Cerebellar cortex (tissue), 1 donor: ENCODE data around the gene RIIAD1.
"Not testable (repeated sequence)": the region's sequence is repeated elsewhere in the genome, so short reads cannot be mapped to it uniquely, and the experiment has no call there.

Experiments used
- DNase-seq: peaks from one replicate; pipeline ENCODE4 v3.0.0-alpha.2; 2015; ENCODE audit warnings: low spot score

The RIIAD1 gene

DNA sequence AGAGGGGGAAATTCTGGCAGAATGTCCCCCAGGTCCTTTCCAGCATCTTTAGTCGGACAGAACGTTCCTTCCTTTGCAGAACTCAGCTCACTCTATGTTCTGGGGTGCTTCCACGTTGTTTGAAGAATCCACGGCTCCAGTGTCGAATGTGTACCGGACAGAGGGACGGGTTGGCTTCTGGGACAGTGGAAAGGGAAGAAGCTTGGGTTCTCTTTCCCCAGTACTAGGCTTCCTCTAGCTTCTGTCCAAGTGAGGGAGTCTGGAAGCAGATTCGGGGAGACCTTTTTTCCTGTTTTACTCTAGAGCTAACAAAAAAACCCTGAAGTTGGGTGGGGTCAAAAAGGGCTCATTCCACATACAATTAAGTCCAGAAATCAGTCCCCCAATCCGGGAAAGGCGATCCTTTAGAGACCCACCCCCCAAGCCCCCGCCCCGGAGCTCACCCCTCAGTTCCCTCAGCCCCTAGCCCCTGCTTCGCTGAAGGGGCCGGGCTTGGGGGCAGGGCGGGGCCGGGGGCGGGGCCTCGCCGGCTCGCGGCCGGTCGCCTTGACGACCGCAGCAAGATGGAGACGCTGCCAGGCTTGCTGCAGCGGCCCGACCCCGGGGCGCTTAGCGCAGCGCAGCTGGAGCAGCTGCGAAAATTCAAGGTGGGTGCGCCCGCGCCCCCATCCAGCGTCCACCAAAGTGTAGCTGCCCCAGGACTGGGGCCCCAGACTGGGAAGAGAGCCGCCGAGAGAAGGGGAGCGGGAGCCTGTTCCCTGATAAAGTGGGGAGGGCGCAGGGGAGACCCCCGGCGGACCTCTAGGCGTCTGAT, at the start of gene RIIAD1:
TSS of gene RIIAD1 (plus strand) at position 549 of the 814 bp plus-strand sequence. CDS start at position 564, 15 bp downstream.
- DNase-seq, result peak; percentile 42

DNA sequence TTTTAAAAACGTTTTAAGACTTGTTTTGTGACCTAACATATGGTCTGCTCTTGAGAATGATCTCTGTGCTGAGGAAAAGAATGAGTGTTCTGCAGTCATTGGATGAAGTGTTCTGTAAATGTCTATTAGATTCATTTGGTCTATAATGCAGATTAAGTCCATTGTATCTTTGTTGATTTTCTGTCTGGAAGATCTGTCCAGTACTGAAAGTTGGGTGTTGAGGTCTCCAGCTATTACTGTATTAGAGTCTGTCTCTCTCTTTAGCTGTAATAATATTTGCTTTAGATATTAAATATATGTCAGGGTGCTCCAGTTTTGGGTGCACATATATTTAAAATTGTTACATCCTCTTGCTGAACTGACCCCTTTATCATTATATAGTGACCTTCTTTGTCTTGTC, 47.9 kb upstream of the RIIAD1 start:
- DNase-seq, result no peak

GRCh38 chr1:151680391-151680790, 40.9 kb upstream of the RIIAD1 start:
- no peak for DNase-seq

DNA sequence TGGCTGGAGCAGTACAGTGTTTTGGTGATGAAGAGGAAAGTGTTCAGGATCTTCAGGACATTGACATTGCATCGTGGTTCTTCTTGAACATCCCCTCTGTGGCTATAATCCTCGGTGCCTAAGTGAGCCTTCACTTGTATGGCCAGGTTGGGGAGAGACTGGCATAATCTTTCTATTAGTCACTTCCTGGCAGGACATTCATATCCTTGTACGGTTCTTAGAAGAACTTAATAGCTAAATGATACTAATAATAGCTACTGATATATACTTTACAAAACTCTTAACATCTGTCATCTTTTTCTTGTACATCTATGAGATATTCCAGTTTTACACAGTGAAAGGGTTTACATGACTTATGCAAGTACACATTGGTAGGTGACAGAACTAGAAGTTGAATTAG, 40.5 kb upstream of the RIIAD1 start:
- DNase-seq, result no peak

DNA sequence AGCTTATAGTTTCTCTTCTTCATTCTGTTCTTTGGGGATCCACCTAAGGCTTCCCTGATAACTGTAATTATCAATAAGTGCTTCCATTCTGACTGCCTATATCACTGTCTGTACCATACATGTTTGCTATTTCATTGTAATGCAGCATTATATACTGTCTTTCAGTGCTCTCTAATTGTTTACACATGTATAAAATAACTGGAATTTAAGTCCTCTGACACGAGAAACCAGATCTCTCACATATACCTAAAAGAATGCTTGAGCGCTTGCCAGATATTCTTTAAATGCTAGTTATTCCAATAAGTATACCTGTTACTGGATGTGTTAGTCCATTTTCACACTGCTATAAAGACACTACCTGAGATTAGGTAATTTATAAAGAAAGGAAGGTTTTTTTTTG, 39.4 kb upstream of the RIIAD1 start:
- no peak for DNase-seq

- not testable (repeated sequence) for DNase-seq
Observed at GRCh38 chr1:151682901-151683300, 38.4 kb upstream of the RIIAD1 start.

DNA sequence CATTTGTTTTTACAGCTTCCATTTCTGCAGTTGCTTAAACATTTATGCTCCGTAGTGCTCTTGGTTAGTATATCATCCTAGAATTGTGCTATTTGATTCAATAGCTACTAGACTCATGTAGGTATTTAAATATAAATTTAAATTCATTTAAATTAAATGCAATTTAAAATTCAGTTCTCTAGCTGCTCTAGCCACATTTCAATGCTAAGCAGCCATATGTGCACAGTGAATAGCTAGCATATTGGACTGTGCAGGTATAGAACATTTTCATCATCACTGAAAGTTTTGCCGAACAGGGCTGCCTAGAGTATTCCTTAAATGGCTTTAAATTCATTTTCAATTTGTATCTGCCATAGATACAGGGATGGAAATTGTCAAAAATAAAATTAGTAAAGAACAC, 37.2 kb upstream of the RIIAD1 start:
- DNase-seq, result no peak

- DNase-seq, result no peak
Observed at GRCh38 chr1:151686561-151686960, 34.8 kb upstream of the RIIAD1 start.

DNA sequence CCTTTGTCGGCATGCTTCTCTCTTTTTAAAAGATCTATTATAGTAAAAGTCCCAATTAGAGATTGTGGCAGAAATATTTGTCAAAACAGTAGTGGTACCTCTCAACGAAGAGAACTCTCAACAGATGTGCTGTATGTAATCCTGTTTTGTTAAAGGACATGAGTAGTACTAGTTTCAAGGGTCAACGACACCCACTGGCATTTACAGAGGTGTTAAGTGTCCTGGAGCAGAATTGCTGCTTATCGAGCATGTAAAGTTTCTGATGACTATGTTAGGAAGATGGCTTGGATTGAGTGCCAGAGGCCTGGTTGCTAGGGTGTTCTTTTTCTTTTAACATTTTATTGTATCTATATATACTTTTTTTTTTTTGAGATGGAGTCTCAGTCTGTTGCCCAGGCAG, 31.8 kb upstream of the RIIAD1 start:
- DNase-seq, result no peak

DNA sequence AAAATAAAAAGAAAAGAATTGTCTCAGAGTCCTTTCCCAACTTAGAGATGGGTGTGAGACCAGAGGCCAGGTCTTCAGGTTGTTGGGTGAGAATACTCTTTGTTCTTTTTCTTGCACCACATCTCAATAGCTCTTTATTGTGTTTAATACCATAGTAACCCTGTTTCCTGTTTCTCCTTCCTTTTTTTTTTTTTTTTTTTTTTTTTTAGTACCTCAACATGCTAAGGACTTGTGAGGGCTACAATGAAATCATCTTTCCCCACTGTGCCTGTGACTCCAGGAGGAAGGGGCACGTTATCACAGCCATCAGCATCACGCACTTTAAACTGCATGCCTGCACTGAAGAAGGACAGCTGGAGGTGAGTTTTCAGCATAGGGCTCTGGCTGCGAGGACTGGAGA, 29.1 kb upstream of the RIIAD1 start:
- DNase-seq, result no peak

- peak; percentile 78 for DNase-seq
Observed at GRCh38 chr1:151693057-151693651, 28.2 kb upstream of the RIIAD1 start.

GRCh38 chr1:151701515-151701914, 19.8 kb upstream of the RIIAD1 start:
- no peak for DNase-seq

GRCh38 chr1:151702936-151703335, 18.4 kb upstream of the RIIAD1 start:
- no peak for DNase-seq

DNA sequence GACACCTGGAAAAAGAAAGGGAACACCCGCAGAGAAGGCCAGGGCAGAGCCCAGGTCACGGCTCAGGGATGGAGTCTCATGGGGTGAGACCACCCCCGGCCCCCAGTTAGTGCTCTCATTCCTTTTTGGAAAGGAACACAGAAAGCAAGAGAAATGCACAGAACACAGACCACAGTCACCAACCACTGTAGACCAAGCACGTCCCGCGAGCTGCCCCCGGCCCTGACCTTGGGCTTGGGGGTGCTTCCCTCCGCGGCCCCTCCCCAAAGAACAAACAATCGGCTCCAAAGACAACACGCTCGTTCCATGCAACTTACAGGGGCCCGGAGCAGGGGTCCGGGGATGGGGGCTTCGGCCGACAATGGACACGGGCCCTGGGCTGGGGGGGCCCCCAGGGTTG, 17.5 kb upstream of the RIIAD1 start:
- no peak for DNase-seq

GRCh38 chr1:151704246-151704645, 17.1 kb upstream of the RIIAD1 start:
- no peak for DNase-seq

GRCh38 chr1:151705146-151705545, 16.2 kb upstream of the RIIAD1 start:
- no peak for DNase-seq

GRCh38 chr1:151705753-151706463, 15.4 kb upstream of the RIIAD1 start:
- no peak for DNase-seq

- DNase-seq, result no peak
Observed at GRCh38 chr1:151706464-151707415, 14.6 kb upstream of the RIIAD1 start.

DNA sequence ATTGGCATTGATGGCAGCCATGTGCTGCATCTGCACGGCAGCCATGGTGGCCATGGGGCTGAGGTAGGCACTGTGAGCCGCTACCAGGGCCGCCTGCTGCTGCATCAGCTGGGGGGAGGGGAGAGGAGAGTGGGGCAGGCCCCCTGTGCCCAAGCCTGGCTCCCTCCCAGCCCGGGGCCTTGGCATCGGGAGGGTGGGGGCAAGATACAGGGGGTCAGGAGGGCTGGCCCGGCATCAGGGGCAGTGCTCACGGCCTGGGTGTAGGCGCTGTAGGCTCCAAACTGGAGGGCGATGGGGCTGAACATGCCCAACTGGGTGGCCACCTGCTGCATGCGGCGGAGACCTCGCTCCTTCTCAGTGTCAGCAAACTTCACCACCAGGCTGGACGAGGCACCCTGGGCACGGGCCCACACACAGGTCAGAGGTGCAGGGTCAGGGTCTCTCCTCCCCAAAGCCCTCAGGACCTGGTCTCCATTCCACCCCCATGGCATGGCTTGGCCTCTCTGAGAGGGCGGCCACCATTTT, 13.7 kb upstream of the RIIAD1 start:
- no peak for DNase-seq

GRCh38 chr1:151708891-151709290, 12.4 kb upstream of the RIIAD1 start:
- DNase-seq, result no peak

- peak; percentile 88 for DNase-seq
Observed at GRCh38 chr1:151710187-151710840, 11.0 kb upstream of the RIIAD1 start.
